HL-60 (cell line): ENCODE measurements around the gene DNAJA3.

Experiments
- DNase-seq, 2 experiments: peaks; one replicate each; pipeline ENCODE4 v3.0.0-alpha.2; 2010 to 2020; ENCODE audit warnings: low read depth in 1 of 2, low spot score in 1 of 2
- H3K27ac ChIP-seq: fragments of 250-450 bp; sonication (Bioruptor Pico); replicated peaks from 2 replicates; pipeline ENCODE4 v1.5.1; 2020; ENCODE audit warnings: mild to moderate bottlenecking, moderate library complexity
- H3K27me3 ChIP-seq: fragments of 250-450 bp; sonication (Bioruptor Pico); 2 replicates; pipeline ENCODE4 v1.5.1; 2021; ENCODE audit warnings: mild to moderate bottlenecking, moderate library complexity; ENCODE audit not compliant: insufficient read depth, poor library complexity, severe bottlenecking
- H3K4me3 ChIP-seq: replicated peaks from 2 replicates; pipeline ENCODE4 v1.5.1; 2011; ENCODE audit warnings: mild to moderate bottlenecking, control low read depth, low read length; ENCODE audit not compliant: insufficient read depth
- GABPA ChIP-seq: IDR thresholded peaks from 2 replicates; pipeline ENCODE4 v1.6.1; 2012; ENCODE audit warnings: low read depth
- POLR2AphosphoS5 ChIP-seq: IDR thresholded peaks from 2 replicates; pipeline ENCODE4 v1.6.1; 2012; ENCODE audit warnings: low read depth
- SPI1 ChIP-seq: IDR thresholded peaks from 2 replicates; pipeline ENCODE4 v1.6.1; 2012; ENCODE audit warnings: low read depth, mild to moderate bottlenecking, borderline replicate concordance
- TF ChIP-seq, protein P1 (sequence below): IDR thresholded peaks from 2 replicates; pipeline ENCODE4 v1.6.1; 2012; ENCODE audit warnings: low read depth; ENCODE audit not compliant: insufficient replicate concordance
- TF ChIP-seq, protein P2 (sequence below): IDR thresholded peaks from one replicate; pipeline ENCODE4 v1.5.1; 2011; ENCODE audit warnings: low read length, control low read depth, inconsistent platforms; ENCODE audit not compliant: insufficient read depth

Gene DNAJA3

DNA sequence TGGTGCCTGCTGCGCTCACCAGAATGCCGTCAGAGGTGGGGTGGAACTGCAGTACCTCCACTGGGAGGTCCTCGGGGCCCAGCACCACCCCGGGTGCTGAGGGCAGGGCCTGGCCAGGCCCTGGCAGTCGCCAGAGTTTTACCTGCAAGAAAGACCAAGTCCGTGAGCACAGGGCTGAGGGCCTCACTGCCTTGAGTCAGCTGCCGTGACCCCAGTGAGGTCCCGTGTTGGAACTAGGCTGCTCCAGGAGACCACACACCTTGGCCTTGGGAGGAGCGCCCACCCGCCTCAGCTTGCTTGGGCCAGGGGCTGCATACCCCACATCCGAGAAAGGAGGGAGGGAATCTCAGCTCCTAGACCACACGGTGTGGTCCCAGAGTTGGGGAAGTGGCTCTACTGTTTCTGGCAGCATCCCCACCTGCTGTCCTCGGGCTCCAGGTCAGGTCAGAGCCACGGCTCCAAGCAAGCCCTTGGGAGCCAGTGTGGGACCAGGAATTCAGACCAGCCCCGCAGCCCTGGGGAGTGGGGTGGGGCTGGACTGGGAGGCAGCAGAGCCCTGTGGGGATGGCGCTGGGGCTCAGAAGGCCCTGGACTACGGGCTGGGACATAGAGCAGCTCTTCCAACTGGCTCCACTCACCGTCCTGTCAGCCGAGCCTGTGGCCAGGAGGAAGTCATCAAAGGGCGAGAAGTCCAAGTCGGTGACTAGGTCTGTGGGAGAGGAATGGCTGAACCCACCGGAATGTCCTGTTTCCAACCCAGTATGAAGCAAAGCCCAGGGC is 17.9 kb upstream of the DNAJA3 start:
- H3K4me3 ChIP-seq = no peak overlapping the region
- H3K27me3 ChIP-seq = no peaks in the 10 kb centered on the region
- TF ChIP-seq, protein P1, sequence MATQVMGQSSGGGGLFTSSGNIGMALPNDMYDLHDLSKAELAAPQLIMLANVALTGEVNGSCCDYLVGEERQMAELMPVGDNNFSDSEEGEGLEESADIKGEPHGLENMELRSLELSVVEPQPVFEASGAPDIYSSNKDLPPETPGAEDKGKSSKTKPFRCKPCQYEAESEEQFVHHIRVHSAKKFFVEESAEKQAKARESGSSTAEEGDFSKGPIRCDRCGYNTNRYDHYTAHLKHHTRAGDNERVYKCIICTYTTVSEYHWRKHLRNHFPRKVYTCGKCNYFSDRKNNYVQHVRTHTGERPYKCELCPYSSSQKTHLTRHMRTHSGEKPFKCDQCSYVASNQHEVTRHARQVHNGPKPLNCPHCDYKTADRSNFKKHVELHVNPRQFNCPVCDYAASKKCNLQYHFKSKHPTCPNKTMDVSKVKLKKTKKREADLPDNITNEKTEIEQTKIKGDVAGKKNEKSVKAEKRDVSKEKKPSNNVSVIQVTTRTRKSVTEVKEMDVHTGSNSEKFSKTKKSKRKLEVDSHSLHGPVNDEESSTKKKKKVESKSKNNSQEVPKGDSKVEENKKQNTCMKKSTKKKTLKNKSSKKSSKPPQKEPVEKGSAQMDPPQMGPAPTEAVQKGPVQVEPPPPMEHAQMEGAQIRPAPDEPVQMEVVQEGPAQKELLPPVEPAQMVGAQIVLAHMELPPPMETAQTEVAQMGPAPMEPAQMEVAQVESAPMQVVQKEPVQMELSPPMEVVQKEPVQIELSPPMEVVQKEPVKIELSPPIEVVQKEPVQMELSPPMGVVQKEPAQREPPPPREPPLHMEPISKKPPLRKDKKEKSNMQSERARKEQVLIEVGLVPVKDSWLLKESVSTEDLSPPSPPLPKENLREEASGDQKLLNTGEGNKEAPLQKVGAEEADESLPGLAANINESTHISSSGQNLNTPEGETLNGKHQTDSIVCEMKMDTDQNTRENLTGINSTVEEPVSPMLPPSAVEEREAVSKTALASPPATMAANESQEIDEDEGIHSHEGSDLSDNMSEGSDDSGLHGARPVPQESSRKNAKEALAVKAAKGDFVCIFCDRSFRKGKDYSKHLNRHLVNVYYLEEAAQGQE = no peak
- TF ChIP-seq SPI1 (no peak), GABPA (no peak), POLR2AphosphoS5 (no peak)
- TF ChIP-seq, protein P2, sequence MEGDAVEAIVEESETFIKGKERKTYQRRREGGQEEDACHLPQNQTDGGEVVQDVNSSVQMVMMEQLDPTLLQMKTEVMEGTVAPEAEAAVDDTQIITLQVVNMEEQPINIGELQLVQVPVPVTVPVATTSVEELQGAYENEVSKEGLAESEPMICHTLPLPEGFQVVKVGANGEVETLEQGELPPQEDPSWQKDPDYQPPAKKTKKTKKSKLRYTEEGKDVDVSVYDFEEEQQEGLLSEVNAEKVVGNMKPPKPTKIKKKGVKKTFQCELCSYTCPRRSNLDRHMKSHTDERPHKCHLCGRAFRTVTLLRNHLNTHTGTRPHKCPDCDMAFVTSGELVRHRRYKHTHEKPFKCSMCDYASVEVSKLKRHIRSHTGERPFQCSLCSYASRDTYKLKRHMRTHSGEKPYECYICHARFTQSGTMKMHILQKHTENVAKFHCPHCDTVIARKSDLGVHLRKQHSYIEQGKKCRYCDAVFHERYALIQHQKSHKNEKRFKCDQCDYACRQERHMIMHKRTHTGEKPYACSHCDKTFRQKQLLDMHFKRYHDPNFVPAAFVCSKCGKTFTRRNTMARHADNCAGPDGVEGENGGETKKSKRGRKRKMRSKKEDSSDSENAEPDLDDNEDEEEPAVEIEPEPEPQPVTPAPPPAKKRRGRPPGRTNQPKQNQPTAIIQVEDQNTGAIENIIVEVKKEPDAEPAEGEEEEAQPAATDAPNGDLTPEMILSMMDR = no peak
- no peak overlapping the region for H3K27ac ChIP-seq
- no peak for DNase-seq

DNA sequence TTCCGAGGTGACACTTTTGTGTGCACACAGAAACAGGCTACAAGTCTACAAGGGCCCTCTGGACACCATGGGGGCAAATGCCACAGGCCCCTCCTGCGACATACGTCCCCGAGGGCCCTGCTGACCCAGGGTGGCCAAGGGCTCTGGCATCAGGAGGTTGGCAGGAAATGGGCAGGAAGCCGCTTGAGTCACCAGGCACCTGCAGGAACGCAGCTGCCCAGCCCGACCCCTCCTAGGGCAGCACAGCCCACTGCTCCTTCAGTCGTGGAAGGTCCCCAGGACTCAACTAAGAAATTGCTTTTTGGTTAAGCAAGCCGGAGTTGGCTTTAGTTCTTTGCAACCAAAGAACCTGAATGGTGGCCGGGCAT is 17.4 kb upstream of the DNAJA3 start:
- no peak for DNase-seq
- H3K27ac ChIP-seq = no peak overlapping the region
- no peak overlapping the region for H3K4me3 ChIP-seq
- no peaks in the 10 kb centered on the region for H3K27me3 ChIP-seq
- TF ChIP-seq POLR2AphosphoS5 (no peak), SPI1 (no peak), GABPA (no peak)
- TF ChIP-seq, protein P2 = no peak
- TF ChIP-seq, protein P1 = no peak

DNA sequence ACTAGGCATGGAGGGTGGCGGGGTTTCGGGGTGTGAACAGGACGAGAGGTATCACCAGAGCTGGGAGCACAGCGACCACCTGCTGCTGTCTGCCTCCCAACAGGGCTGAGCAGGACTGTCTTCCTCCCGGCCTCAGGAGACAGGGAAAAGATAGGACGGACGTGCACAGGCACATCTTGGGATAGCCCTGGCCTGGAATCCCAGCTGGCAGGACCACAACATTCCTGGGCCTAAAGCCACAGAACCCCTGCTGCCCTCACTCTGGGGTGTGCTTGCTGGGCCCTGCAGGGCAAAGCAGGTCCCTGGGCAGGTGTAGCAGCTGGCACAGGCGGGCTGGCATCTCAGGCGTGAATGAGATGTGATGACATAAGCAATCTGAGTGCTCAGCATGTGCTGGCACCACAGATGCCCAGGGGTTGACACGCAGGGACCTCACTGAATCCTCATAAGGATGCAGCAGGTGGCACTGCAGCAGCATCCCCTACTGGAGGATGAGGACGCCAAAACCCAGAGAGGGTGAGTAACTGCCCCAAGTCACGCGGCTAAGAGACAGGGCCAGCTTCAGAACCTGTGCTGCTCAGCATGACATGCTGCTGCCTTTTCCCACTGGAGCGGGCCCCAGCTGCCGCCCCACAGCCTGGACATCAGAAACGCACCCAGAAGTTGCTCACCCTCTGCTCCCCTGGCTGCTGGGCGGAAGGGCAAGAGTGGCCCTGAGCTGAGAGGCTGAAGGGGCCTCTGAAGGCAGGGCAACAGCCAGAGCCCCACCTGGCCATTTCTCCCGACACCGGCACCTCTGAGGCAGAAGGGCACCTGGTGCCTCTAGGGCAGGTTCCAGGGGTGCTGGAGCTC is 16.4 kb upstream of the DNAJA3 start:
- no peak for DNase-seq
- no peak overlapping the region for H3K27ac ChIP-seq
- TF ChIP-seq, protein P1 = no peak
- no peak for TF ChIP-seq POLR2AphosphoS5
- TF ChIP-seq GABPA = no peak
- TF ChIP-seq, protein P2 = no peak
- no peak for TF ChIP-seq SPI1
- H3K27me3 ChIP-seq = no peaks in the 10 kb centered on the region
- no peak overlapping the region for H3K4me3 ChIP-seq
